GM21619 (cell line): ENCODE results near the gene FRAS1.
A peak's percentile ranks its signal among the peaks of the same experiment; 100 is the strongest.

Experiments
- ATAC-seq: cut with Tn5 transposase; IDR thresholded peaks from one replicate; pipeline ENCODE4 v1.9.1; 2021; ENCODE audit not compliant: unreplicated experiment

FRAS1 gene

GRCh38 chr4:78568640-78569305, 511.6 kb downstream of the FRAS1 start:
- peak; percentile 79 for ATAC-seq

GRCh38 chr4:78569306-78569821, 512.2 kb downstream of the FRAS1 start:
- no peak for ATAC-seq

DNA sequence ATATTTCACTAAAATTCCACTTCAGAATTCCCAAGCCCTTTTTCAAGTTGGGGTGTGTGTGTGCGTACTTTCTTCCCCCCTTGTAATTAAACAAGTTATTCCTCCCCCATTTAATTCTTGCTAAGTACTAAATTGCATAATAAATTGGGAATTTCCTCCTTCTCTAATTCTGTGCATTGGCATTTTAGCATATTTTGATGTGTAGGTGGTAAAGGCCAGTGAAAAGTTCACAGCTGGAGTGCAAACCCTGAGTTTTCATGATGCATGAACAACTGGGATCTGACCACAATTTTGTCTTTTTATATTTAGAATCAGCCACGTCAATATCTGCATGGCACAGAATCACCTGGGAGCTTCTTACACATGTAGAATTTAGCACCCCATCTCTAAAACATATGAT, 513.0 kb downstream of the FRAS1 start:
- no peak for ATAC-seq

GRCh38 chr4:78571804-78572203, 514.7 kb downstream of the FRAS1 start:
- no peak for ATAC-seq

DNA sequence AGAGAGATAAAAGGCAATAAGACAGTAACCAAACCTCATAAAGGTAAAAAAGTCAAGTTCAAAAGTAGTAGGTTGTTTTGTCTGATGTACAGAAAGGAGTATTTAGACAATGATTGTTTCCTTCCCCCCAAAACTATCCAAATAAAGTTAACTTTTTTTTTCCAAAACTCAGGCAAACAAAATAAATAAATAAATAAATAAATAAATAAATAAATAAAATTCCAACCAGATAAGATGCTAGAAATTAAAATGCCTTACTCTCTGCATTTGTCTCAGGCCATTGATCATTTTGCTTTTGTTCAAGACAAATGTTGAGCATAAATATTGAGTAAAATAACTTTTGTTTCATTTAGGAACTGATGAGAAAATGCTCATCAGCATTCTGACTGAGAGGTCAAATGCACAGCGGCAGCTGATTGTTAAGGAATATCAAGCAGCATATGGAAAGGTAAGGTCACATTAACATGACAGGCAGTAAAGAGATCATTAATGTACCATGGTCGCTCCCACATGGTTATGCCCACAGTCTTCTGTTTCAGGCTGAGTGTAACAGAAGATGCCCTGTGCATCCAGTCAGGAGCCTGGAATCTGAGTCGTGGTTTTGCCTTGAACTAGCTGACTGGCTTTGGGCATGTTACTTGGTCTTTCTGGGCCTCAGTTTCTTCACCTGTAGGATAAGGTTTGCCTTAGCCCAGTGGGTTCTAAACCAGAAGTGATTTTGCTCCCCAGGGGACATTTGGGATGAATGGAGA, 521.7 kb downstream of the FRAS1 start:
- ATAC-seq: no peak

DNA sequence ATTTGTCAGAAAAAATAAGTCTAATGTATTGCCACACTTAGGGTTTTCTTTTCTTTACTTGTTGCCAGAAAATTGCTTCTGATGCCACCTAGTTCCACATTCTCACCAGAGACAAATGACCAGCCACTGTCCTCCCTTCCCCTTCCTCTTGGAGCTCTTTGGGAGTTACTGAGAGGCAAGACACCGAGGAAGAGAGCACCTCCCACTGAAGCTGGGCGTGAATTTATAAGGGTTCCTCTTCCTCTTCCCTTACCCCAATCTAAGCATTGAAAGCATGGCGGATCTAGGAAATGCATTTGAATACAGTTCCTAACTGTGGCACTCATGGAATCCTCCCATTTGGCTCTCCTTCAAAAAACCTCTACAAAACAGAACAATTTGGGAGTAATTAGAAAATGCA, 524.5 kb downstream of the FRAS1 start:
- ATAC-seq: no peak

- no peak for ATAC-seq
These were observed 527.9 kb downstream of the FRAS1 start for GRCh38 chr4:78584863-78585547.

DNA sequence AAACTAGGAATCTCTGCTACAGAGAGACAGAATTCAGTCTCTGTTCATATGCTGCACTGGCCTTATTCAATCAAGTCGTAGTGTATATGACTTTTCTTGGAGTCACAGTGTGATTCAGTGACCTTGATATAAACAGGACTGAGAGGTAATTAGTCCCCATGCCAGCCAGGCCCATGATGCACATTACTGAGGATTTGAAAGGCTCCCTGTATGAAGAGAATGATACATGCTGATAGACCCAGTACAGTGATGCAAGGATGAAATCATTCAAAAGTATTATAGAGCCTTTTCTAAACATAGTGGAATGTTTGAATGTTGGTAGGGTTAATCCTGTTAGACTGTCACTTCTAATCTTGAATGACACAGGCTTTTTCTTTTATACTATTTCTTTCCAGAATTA, 528.5 kb downstream of the FRAS1 start:
- ATAC-seq: no peak

- no peak for ATAC-seq
These were observed 531.9 kb downstream of the FRAS1 start for GRCh38 chr4:78588894-78589545.

DNA sequence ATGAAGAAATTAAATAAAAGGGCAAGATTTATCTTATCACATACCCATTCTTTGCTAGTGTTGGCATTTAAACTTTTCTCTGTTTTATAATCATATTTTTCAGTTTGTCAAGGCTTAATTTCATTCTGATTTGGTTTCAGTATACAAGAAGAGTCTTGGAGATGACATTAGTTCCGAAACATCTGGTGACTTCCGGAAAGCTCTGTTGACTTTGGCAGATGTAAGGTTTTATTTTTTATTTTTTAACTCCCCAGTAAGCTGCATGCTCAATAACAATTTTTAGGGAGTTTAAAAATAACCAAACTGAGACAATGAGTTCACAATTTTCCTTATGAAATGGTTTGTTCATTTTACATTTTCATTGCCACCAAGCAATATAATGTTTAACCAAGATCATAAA, 534.3 kb downstream of the FRAS1 start:
- no peak for ATAC-seq

DNA sequence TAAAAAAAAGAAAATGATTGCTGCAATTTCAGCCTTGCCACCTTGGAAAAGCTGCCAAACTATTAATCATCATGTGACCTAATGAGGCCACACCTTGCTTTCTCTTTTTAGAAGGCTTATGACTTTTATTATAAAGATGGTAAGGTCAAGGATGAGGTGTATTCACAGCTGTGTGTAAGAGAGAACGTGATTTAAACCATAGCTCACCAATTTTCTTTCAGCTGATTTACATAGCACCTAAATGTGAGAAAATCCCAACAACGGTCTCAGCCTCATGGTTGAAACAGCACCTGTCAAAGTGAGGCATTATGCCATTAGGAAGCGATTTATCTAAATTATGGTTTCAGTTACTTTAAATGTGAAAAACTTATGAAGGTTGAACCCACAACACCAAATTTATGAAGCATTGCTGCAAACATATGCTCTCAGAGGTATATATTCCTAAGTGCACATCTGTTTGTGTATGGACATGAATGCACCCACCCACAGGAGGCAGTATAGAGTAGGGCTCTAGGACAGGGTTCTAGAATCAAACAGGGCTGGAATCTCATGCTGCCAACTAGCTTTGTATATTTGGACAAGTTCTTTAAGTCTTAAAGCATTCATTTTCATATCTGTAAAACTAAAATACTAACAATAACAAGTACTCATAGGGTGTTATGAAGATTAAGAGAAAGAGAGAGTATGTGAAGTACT, 535.1 kb downstream of the FRAS1 start:
- ATAC-seq: no peak
